Stimulated activated CD8-positive, alpha-beta memory T cell treated with anti-CD3 and anti-CD28 coated beads, Interleukin-7, amount 100 ng/mL, for 4 hours (primary cell): ENCODE measurements around the gene MUSTN1.

Experiments
- DNase-seq, 2 donors: peaks; one replicate each; pipeline ENCODE4 v3.0.0-alpha.2; 2020; ENCODE audit warnings: low read depth in 2 of 2

The MUSTN1 gene

GRCh38 chr3:52852419-52852818, 17.6 kb upstream of the MUSTN1 start:
- no peak for DNase-seq

GRCh38 chr3:52851348-52851747, 16.5 kb upstream of the MUSTN1 start:
- DNase-seq, result no peak

GRCh38 chr3:52849656-52850055, 14.8 kb upstream of the MUSTN1 start:
- no peak for DNase-seq

GRCh38 chr3:52848617-52849016, 13.8 kb upstream of the MUSTN1 start:
- no peak for DNase-seq

GRCh38 chr3:52847726-52848125, 12.9 kb upstream of the MUSTN1 start:
- no peak for DNase-seq

- no peak for DNase-seq
Measured at GRCh38 chr3:52847241-52847640, 12.4 kb upstream of the MUSTN1 start.

- DNase-seq, result no peak
Measured at GRCh38 chr3:52846432-52846965, 11.7 kb upstream of the MUSTN1 start.

GRCh38 chr3:52845691-52846431, 11.0 kb upstream of the MUSTN1 start:
- no peak for DNase-seq

- DNase-seq, result no peak
Measured at GRCh38 chr3:52845157-52845556, 10.3 kb upstream of the MUSTN1 start.

- DNase-seq, result no peak
Measured at GRCh38 chr3:52844290-52844975, 9.6 kb upstream of the MUSTN1 start.

- no peak for DNase-seq
Measured at GRCh38 chr3:52843881-52844280, 9.1 kb upstream of the MUSTN1 start.

- no peak for DNase-seq
Measured at GRCh38 chr3:52843108-52843865, 8.5 kb upstream of the MUSTN1 start.

- DNase-seq, result no peak
Measured at GRCh38 chr3:52842424-52842823, 7.6 kb upstream of the MUSTN1 start.

- DNase-seq, result no peak
Measured at GRCh38 chr3:52841981-52842340, 7.1 kb upstream of the MUSTN1 start.

- no peak for DNase-seq
Measured at GRCh38 chr3:52841211-52841980, 6.6 kb upstream of the MUSTN1 start.

GRCh38 chr3:52839892-52840545, 5.2 kb upstream of the MUSTN1 start:
- no peak for DNase-seq

- no peak for DNase-seq
Measured at GRCh38 chr3:52839268-52839575, 4.4 kb upstream of the MUSTN1 start.

- no peak for DNase-seq
Measured at GRCh38 chr3:52838561-52839267, 3.9 kb upstream of the MUSTN1 start.

- no peak for DNase-seq
Measured at GRCh38 chr3:52836986-52837385, 2.2 kb upstream of the MUSTN1 start.

- DNase-seq, result no peak
Measured at GRCh38 chr3:52836471-52836845, 1.6 kb upstream of the MUSTN1 start.
